Astrocyte (in vitro differentiated cells and primary cell): ENCODE results near the gene TGM3. TPM values are rescaled to one million over a fixed set of nuclear protein-coding genes. Genes with fewer than 3 reads are reported as not detected.

Experiments used
- DNase-seq: peaks from one replicate; pipeline ENCODE4 v3.0.0-alpha.2; 2010; ENCODE audit warnings: low read depth
- FAIRE-seq: peaks from 2 replicates; lab custom pipeline; 2011; peaks lifted over from hg19 to GRCh38; lab: Jason Lieb, UNC
- H2AFZ ChIP-seq: 2 replicates; pipeline ENCODE4 v1.6.0; 2012; ENCODE audit warnings: low read depth, low read length, inconsistent platforms
- H3K27ac ChIP-seq: 2 replicates; pipeline ENCODE4 v1.5.1; 2011; ENCODE audit warnings: low read depth, low read length, inconsistent platforms
- H3K27me3 ChIP-seq: 2 replicates; pipeline ENCODE4 v1.6.0; 2011; ENCODE audit warnings: low read length, inconsistent platforms; ENCODE audit not compliant: insufficient read depth
- H3K36me3 ChIP-seq: 2 replicates; pipeline ENCODE4 v1.5.1; 2011; ENCODE audit warnings: low read length, inconsistent platforms; ENCODE audit not compliant: insufficient read depth
- H3K4me1 ChIP-seq: 2 replicates; pipeline ENCODE4 v1.5.1; 2011; ENCODE audit warnings: low read length, inconsistent platforms; ENCODE audit not compliant: insufficient read depth
- H3K4me2 ChIP-seq: 2 replicates; pipeline ENCODE4 v1.6.0; 2012; ENCODE audit warnings: low read length, inconsistent platforms
- H3K4me3 ChIP-seq: 2 replicates; pipeline ENCODE4 v1.5.1; 2011; ENCODE audit warnings: low read depth, mild to moderate bottlenecking, low read length, inconsistent platforms; ENCODE audit not compliant: insufficient read depth
- H3K79me2 ChIP-seq: 2 replicates; pipeline ENCODE4 v1.6.0; 2012; ENCODE audit warnings: mild to moderate bottlenecking, low read length, inconsistent platforms; ENCODE audit not compliant: insufficient read depth
- H3K9ac ChIP-seq: 2 replicates; pipeline ENCODE4 v1.6.0; 2012; ENCODE audit warnings: mild to moderate bottlenecking, low read length, inconsistent platforms
- H3K9me3 ChIP-seq: 2 replicates; pipeline ENCODE4 v1.5.1; 2012; ENCODE audit warnings: low read depth, mild to moderate bottlenecking, low read length, inconsistent platforms; ENCODE audit not compliant: insufficient read depth
- H4K20me1 ChIP-seq: 2 replicates; pipeline ENCODE4 v1.6.0; 2012; ENCODE audit warnings: low read length, inconsistent platforms; ENCODE audit not compliant: insufficient read depth
- H3K27ac Mint-ChIP-seq: one replicate; pipeline ENCODE4 v1.8.0; 2021; ENCODE audit warnings: mild to moderate bottlenecking, mixed read lengths; ENCODE audit not compliant: unreplicated experiment
- H3K27me3 Mint-ChIP-seq: one replicate; pipeline ENCODE4 v1.8.0; 2021; ENCODE audit warnings: low read depth, mixed read lengths; ENCODE audit not compliant: unreplicated experiment
- H3K36me3 Mint-ChIP-seq: one replicate; pipeline ENCODE4 v1.8.0; 2021; ENCODE audit warnings: low read depth, mixed read lengths; ENCODE audit not compliant: unreplicated experiment
- H3K4me1 Mint-ChIP-seq: one replicate; pipeline ENCODE4 v1.8.0; 2021; ENCODE audit warnings: low read depth, mixed read lengths; ENCODE audit not compliant: unreplicated experiment
- H3K4me3 Mint-ChIP-seq: one replicate; pipeline ENCODE4 v1.8.0; 2021; ENCODE audit warnings: mild to moderate bottlenecking, moderate library complexity, mixed read lengths; ENCODE audit not compliant: unreplicated experiment
- H3K9me3 Mint-ChIP-seq: one replicate; pipeline ENCODE4 v1.8.0; 2021; ENCODE audit warnings: mild to moderate bottlenecking, mixed read lengths; ENCODE audit not compliant: unreplicated experiment
- CTCF ChIP-seq: IDR thresholded peaks from 2 replicates; pipeline ENCODE4 v1.5.1; 2011; ENCODE audit warnings: low read depth, mild to moderate bottlenecking, inconsistent platforms, low read length, moderate library complexity; ENCODE audit not compliant: insufficient read depth
- EZH2 ChIP-seq: IDR thresholded peaks from 2 replicates; pipeline ENCODE4 v1.6.1; 2012; ENCODE audit warnings: mild to moderate bottlenecking, low read length, inconsistent platforms; ENCODE audit not compliant: insufficient read depth
- total RNA-seq: library from RNA; stranded (reverse); gene quantifications from 2 replicates; pipeline ENCODE4 v1.2.1, GENCODE V29; 2021

Gene TGM3
- total RNA-seq, 1 donor from 2014 or later, result not detected

GRCh38 chr20:2326046-2326445, 30.2 kb downstream of the TGM3 start:
- no peak for TF ChIP-seq EZH2
- TF ChIP-seq CTCF, result no peak
- H3K36me3 Mint-ChIP-seq, result no peaks in the 10 kb centered on the region
- peaks cover 3% of the 10 kb centered on the region for H3K9me3 Mint-ChIP-seq
- no peak overlapping the region for H3K4me3 Mint-ChIP-seq
- no peaks in the 10 kb centered on the region for H3K4me1 ChIP-seq
- no peaks in the 10 kb centered on the region for H3K79me2 ChIP-seq
- H3K27me3 ChIP-seq, result peaks cover 5% of the 10 kb centered on the region
- DNase-seq (no peak), FAIRE-seq (no peak)
- peaks cover 28% of the 10 kb centered on the region for H3K27me3 Mint-ChIP-seq
- no peaks in the 10 kb centered on the region for H3K36me3 ChIP-seq
- H4K20me1 ChIP-seq, result no peaks in the 10 kb centered on the region
- no peaks in the 10 kb centered on the region for H3K9me3 ChIP-seq
- H3K4me3 ChIP-seq, result no peak overlapping the region
- no peak overlapping the region for H3K27ac ChIP-seq
- no peak overlapping the region for H3K4me2 ChIP-seq
- H3K4me1 Mint-ChIP-seq, result no peaks in the 10 kb centered on the region
- no peak overlapping the region for H3K27ac Mint-ChIP-seq
- H3K9ac ChIP-seq, result no peak overlapping the region
- no peak overlapping the region for H2AFZ ChIP-seq

DNA sequence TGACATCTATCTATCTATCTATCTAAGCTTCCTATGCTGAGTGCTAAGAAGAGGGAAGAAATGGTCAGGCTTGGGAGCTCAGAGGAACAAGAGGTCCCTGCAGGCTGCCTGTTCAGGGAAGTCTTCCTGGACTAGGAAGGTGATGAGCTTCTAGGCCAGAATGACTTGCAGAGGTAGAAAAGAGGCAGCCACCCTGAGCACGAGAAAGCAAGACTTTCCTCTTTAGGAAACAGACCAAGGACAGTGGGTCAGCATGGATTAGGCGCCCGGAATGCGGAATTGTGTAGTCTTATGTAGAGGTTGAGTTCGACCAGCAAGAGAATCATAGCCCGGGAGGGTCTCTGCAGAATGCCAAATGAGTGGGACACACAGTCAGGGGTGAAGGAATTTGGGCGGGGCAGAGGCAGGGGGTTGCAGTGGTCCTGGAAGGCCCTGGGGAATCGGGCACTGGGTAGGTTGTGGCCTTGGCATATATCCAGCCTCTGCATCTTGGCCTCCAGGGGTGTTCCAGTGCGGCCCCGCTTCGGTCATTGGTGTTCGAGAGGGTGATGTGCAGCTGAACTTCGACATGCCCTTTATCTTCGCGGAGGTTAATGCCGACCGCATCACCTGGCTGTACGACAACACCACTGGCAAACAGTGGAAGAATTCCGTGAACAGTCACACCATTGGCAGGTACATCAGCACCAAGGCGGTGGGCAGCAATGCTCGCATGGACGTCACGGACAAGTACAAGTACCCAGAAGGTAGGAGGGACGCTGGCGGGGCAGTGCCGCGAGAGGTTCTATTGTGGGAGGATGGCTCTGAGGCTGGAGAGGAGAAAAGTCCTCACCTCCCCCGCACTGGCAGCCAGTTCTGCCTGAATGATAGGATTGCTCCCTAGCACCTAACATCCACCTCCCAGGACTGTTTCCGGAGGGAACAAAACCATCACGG, 32.1 kb downstream of the TGM3 start:
- peaks cover 2% of the 10 kb centered on the region for H3K9me3 Mint-ChIP-seq
- no peak overlapping the region for H3K27ac Mint-ChIP-seq
- H3K79me2 ChIP-seq, result no peaks in the 10 kb centered on the region
- H3K4me1 Mint-ChIP-seq, result no peaks in the 10 kb centered on the region
- DNase-seq, result no peak
- no peaks in the 10 kb centered on the region for H3K36me3 ChIP-seq
- no peak overlapping the region for H3K4me3 Mint-ChIP-seq
- no peak overlapping the region for H3K27ac ChIP-seq
- no peak for FAIRE-seq
- H4K20me1 ChIP-seq, result no peaks in the 10 kb centered on the region
- no peak overlapping the region for H3K4me2 ChIP-seq
- peaks cover 40% of the 10 kb centered on the region for H3K27me3 Mint-ChIP-seq
- no peaks in the 10 kb centered on the region for H3K36me3 Mint-ChIP-seq
- no peak for TF ChIP-seq CTCF
- TF ChIP-seq EZH2, result no peak
- no peak overlapping the region for H2AFZ ChIP-seq
- no peaks in the 10 kb centered on the region for H3K9me3 ChIP-seq
- H3K27me3 ChIP-seq, result peaks cover 6% of the 10 kb centered on the region
- H3K4me1 ChIP-seq, result no peaks in the 10 kb centered on the region
- no peak overlapping the region for H3K9ac ChIP-seq
- no peak overlapping the region for H3K4me3 ChIP-seq

DNA sequence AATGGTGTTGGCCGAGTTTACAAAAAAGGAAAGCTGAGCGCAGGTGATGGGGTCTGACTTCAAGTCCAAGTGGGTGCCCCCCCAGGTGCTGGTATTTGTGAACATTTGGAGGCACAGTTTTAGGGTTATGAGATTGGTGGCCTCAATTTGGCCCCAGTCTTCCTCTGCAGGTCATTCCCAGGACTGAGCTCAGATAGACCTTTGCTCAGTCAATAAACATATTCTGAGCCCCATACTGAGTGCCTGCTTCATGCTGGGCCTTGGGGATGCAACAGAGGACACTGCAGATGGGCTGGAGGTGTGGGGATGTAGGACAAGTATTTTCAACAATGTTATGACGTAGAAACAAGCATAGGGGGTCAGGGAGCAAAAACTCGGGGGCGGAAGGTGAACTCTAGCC, 33.5 kb downstream of the TGM3 start:
- peaks cover 2% of the 10 kb centered on the region for H3K9me3 Mint-ChIP-seq
- no peak for FAIRE-seq

More for the DNA sequence above, 33.5 kb downstream of the TGM3 start:
- no peak overlapping the region for H3K4me3 ChIP-seq
- Mint-ChIP-seq H3K4me3 (no peak overlapping the region), H3K27me3 (peaks cover 52% of the 10 kb centered on the region), H3K27ac (no peak overlapping the region), H3K4me1 (no peaks in the 10 kb centered on the region), H3K36me3 (no peaks in the 10 kb centered on the region)
- no peaks in the 10 kb centered on the region for H3K9me3 ChIP-seq
- H3K4me1 ChIP-seq, result no peaks in the 10 kb centered on the region
- H3K27me3 ChIP-seq, result peaks cover 7% of the 10 kb centered on the region
- no peak overlapping the region for H3K4me2 ChIP-seq
- H3K36me3 ChIP-seq, result no peaks in the 10 kb centered on the region
- H3K9ac ChIP-seq, result no peak overlapping the region
- DNase-seq, result no peak
- no peak for TF ChIP-seq EZH2
- no peak for TF ChIP-seq CTCF
- no peak overlapping the region for H3K27ac ChIP-seq
- H2AFZ ChIP-seq, result no peak overlapping the region
- H3K79me2 ChIP-seq, result no peaks in the 10 kb centered on the region
- no peaks in the 10 kb centered on the region for H4K20me1 ChIP-seq
